Stimulated activated naive B cell treated with anti-CD40 and anti-IgM and Interleukin-4, amounts not matched to agents 10 μg/mL and 1 μg/mL and 100 μg/mL, for 72 hours (primary cell): Measurements from ENCODE around the gene COG4.
A peak's percentile ranks its signal among the peaks of the same experiment; 100 is the strongest.
"Not testable (repeated sequence)": the region's sequence is repeated elsewhere in the genome, so short reads cannot be mapped to it uniquely, and the experiment has no call there.

Source experiments
- ATAC-seq, 2 donors: fragments of 150-1000 bp; cut with Tn5 transposase; replicated peaks; 2 replicates each; pipeline ENCODE4 v1.10.0; 2021; ENCODE audit warnings: moderate library complexity in 1 of 2
- DNase-seq: peaks from one replicate; pipeline ENCODE4 v3.0.0; 2021
- H3K27ac Mint-ChIP-seq: one replicate; pipeline ENCODE4 v1.8.0; 2022; ENCODE audit warnings: mild to moderate bottlenecking, mixed read lengths
- H3K27me3 Mint-ChIP-seq, 2 donors: one replicate each; pipeline ENCODE4 v1.8.0; 2022; ENCODE audit warnings: mixed read lengths in 2 of 2
- H3K36me3 Mint-ChIP-seq, 2 donors: one replicate each; pipeline ENCODE4 v1.8.0; 2022; ENCODE audit warnings: mixed read lengths in 2 of 2, mild to moderate bottlenecking in 1 of 2
- H3K4me1 Mint-ChIP-seq, 2 donors: one replicate each; pipeline ENCODE4 v1.8.0; 2022; ENCODE audit warnings: mixed read lengths in 2 of 2, mild to moderate bottlenecking in 1 of 2
- H3K4me3 Mint-ChIP-seq, 2 donors: one replicate each; pipeline ENCODE4 v1.8.0; 2022; ENCODE audit warnings: mild to moderate bottlenecking in 2 of 2, mixed read lengths in 2 of 2, moderate library complexity in 1 of 2
- H3K9me3 Mint-ChIP-seq, 2 donors: one replicate each; pipeline ENCODE4 v1.8.0; 2022; ENCODE audit warnings: mixed read lengths in 2 of 2, mild to moderate bottlenecking in 1 of 2

COG4 gene

GRCh38 chr16:70550082-70550481, 26.7 kb upstream of the COG4 start:
- no peak overlapping the region for H3K4me3 Mint-ChIP-seq
- H3K27ac Mint-ChIP-seq, result no peak overlapping the region
- H3K27me3 Mint-ChIP-seq, result no peaks in the 10 kb centered on the region
- ATAC-seq (no peak), DNase-seq (no peak)
- peaks cover 37 to 53% of the 10 kb centered on the region in 2 donors for H3K36me3 Mint-ChIP-seq
- H3K4me1 Mint-ChIP-seq, result peaks cover 4 to 13% of the 10 kb centered on the region in 2 donors
- no peaks in the 10 kb centered on the region for H3K9me3 Mint-ChIP-seq

GRCh38 chr16:70548936-70549335, 25.6 kb upstream of the COG4 start:
- peaks cover 31 to 47% of the 10 kb centered on the region in 2 donors for H3K36me3 Mint-ChIP-seq
- no peak overlapping the region for H3K27ac Mint-ChIP-seq
- no peak overlapping the region for H3K4me3 Mint-ChIP-seq
- DNase-seq (no peak), ATAC-seq (no peak)
- H3K27me3 Mint-ChIP-seq, result no peaks in the 10 kb centered on the region
- H3K4me1 Mint-ChIP-seq, result peaks cover 4 to 13% of the 10 kb centered on the region in 2 donors
- H3K9me3 Mint-ChIP-seq, result no peaks in the 10 kb centered on the region

GRCh38 chr16:70544548-70544947, 21.2 kb upstream of the COG4 start:
- Mint-ChIP-seq H3K4me1 (peaks cover 6 to 14% of the 10 kb centered on the region in 2 donors), H3K27ac (no peak overlapping the region), H3K9me3 (no peaks in the 10 kb centered on the region), H3K27me3 (no peaks in the 10 kb centered on the region), H3K36me3 (peaks cover 26 to 37% of the 10 kb centered on the region in 2 donors), H3K4me3 (no peak overlapping the region)
- no peak for DNase-seq
- ATAC-seq, result no peak

- peak overlapping the region; percentile 31 for H3K27ac Mint-ChIP-seq
- ATAC-seq, result no peak
- no peaks in the 10 kb centered on the region for H3K9me3 Mint-ChIP-seq
- no peak overlapping the region for H3K4me3 Mint-ChIP-seq
- no peak for DNase-seq
- H3K36me3 Mint-ChIP-seq, result peaks cover 25 to 38% of the 10 kb centered on the region in 2 donors
- H3K27me3 Mint-ChIP-seq, result no peaks in the 10 kb centered on the region
- peaks cover 3 to 5% of the 10 kb centered on the region in 2 donors for H3K4me1 Mint-ChIP-seq
Observed at GRCh38 chr16:70540994-70541393, 17.6 kb upstream of the COG4 start.

- Mint-ChIP-seq H3K27me3 (no peaks in the 10 kb centered on the region), H3K4me1 (peaks cover 8 to 21% of the 10 kb centered on the region in 2 donors), H3K9me3 (no peaks in the 10 kb centered on the region), H3K27ac (no peak overlapping the region), H3K36me3 (peaks cover 27 to 55% of the 10 kb centered on the region in 2 donors), H3K4me3 (no peak overlapping the region)
- ATAC-seq (no peak), DNase-seq (no peak)
Observed at GRCh38 chr16:70534971-70535370, 11.6 kb upstream of the COG4 start.

GRCh38 chr16:70529954-70530353, 6.6 kb upstream of the COG4 start:
- H3K9me3 Mint-ChIP-seq, ATAC-seq, H3K27me3 Mint-ChIP-seq, H3K27ac Mint-ChIP-seq, H3K4me3 Mint-ChIP-seq, DNase-seq: not testable (repeated sequence)
- H3K36me3 Mint-ChIP-seq, result peaks cover 38 to 59% of the 10 kb centered on the region in 2 donors
- H3K4me1 Mint-ChIP-seq, result peaks cover 21 to 46% of the 10 kb centered on the region in 2 donors

GRCh38 chr16:70529051-70529777, 5.9 kb upstream of the COG4 start:
- DNase-seq, result no peak
- H3K27ac Mint-ChIP-seq, result no peak overlapping the region
- no peaks in the 10 kb centered on the region for H3K27me3 Mint-ChIP-seq
- no peaks in the 10 kb centered on the region for H3K9me3 Mint-ChIP-seq
- ATAC-seq, result peak in 1 of 2 donors; percentile 33
- H3K4me3 Mint-ChIP-seq, result peak overlapping the region in 1 of 2 donors; percentile 11
- peaks cover 42 to 57% of the 10 kb centered on the region in 2 donors for H3K36me3 Mint-ChIP-seq
- peaks cover 19 to 46% of the 10 kb centered on the region in 2 donors for H3K4me1 Mint-ChIP-seq

GRCh38 chr16:70527315-70527996, 4.1 kb upstream of the COG4 start:
- peak overlapping the region; percentile 7 for H3K27ac Mint-ChIP-seq
- H3K4me1 Mint-ChIP-seq, result peaks cover 17 to 35% of the 10 kb centered on the region in 2 donors
- H3K27me3 Mint-ChIP-seq, result no peaks in the 10 kb centered on the region
- DNase-seq (no peak), ATAC-seq (no peak)
- H3K4me3 Mint-ChIP-seq, result peak overlapping the region; percentile 45 to 72
- no peaks in the 10 kb centered on the region for H3K9me3 Mint-ChIP-seq
- H3K36me3 Mint-ChIP-seq, result peaks cover 41 to 47% of the 10 kb centered on the region in 2 donors

GRCh38 chr16:70526403-70526802, 3.0 kb upstream of the COG4 start:
- Mint-ChIP-seq H3K27me3 (no peaks in the 10 kb centered on the region), H3K36me3 (peaks cover 41 to 45% of the 10 kb centered on the region in 2 donors), H3K4me3 (peak overlapping the region; percentile 72 to 79), H3K9me3 (no peaks in the 10 kb centered on the region), H3K4me1 (peaks cover 18 to 41% of the 10 kb centered on the region in 2 donors), H3K27ac (peak overlapping the region; percentile 45)
- DNase-seq (no peak), ATAC-seq (no peak)

- DNase-seq (peak; percentile 8), ATAC-seq (peak; percentile 27 to 28)
- H3K27me3 Mint-ChIP-seq, H3K9me3 Mint-ChIP-seq: not testable (repeated sequence)
- Mint-ChIP-seq H3K4me1 (peaks cover 22 to 46% of the 10 kb centered on the region in 2 donors), H3K27ac (peak overlapping the region; percentile 99), H3K4me3 (peak overlapping the region; percentile 94 to 98), H3K36me3 (peaks cover 40 to 43% of the 10 kb centered on the region in 2 donors)
Observed at GRCh38 chr16:70524399-70524825, 1.1 kb upstream of the COG4 start.

GRCh38 chr16:70523743-70524398, 517 bp upstream of the COG4 start, which contains the start of gene SF3B3:
SF3B3 (plus strand) TSS chr16:70523816; CDS start chr16:70526657, 2,841 bp downstream.
- DNase-seq, result peak; percentile 69
- ATAC-seq, result peak; percentile 75 to 81
- peaks cover 20 to 46% of the 10 kb centered on the region in 2 donors for H3K4me1 Mint-ChIP-seq
- H3K36me3 Mint-ChIP-seq, result peaks cover 36 to 40% of the 10 kb centered on the region in 2 donors
- H3K4me3 Mint-ChIP-seq, result peak within 1 kb of the TSS; percentile 94 to 98
- no peaks in the 10 kb centered on the region for H3K9me3 Mint-ChIP-seq
- peak within 1 kb of the TSS; percentile 99 for H3K27ac Mint-ChIP-seq
- no peaks in the 10 kb centered on the region for H3K27me3 Mint-ChIP-seq

- Mint-ChIP-seq H3K9me3 (no peaks in the 10 kb centered on the region), H3K27me3 (no peaks in the 10 kb centered on the region), H3K36me3 (peaks cover 34 to 39% of the 10 kb centered on the region in 2 donors), H3K4me1 (peaks cover 18 to 42% of the 10 kb centered on the region in 2 donors), H3K27ac (peak overlapping the region; percentile 99), H3K4me3 (peak overlapping the region; percentile 94 to 98)
- no peak for DNase-seq
- ATAC-seq, result no peak
Observed at GRCh38 chr16:70522216-70523075, 908 bp downstream of the COG4 start.

- no peaks in the 10 kb centered on the region for H3K27me3 Mint-ChIP-seq
- H3K36me3 Mint-ChIP-seq, result peaks cover 26 to 33% of the 10 kb centered on the region in 2 donors
- H3K4me1 Mint-ChIP-seq, result peaks cover 8 to 28% of the 10 kb centered on the region in 2 donors
- no peaks in the 10 kb centered on the region for H3K9me3 Mint-ChIP-seq
- peak overlapping the region in 1 of 2 donors; percentile 6 for H3K4me3 Mint-ChIP-seq
- DNase-seq (no peak), ATAC-seq (peak; percentile 15 to 30)
- peak overlapping the region; percentile 51 for H3K27ac Mint-ChIP-seq
Observed at GRCh38 chr16:70520612-70521297, 2.6 kb downstream of the COG4 start.
